ENCODE measurements around the gene ECD.
"Not testable (repeated sequence)": the region's sequence is repeated elsewhere in the genome, so short reads cannot be mapped to it uniquely, and the experiment has no call there.

GRCh38 chr10:73112032-73112431, 55.8 kb downstream of the ECD start:
- TF ChIP-seq CTCF (IDR thresholded peaks at IDR 0.05; ENCODE audit: borderline replicate concordance, extremely low read depth, low read length, poor library complexity, severe bottlenecking); EZH2 (IDR thresholded peaks at IDR 0.05; ENCODE audit: borderline replicate concordance, low read depth, low read length, severe bottlenecking): not testable (repeated sequence)
